Nephron progenitor cell (in vitro differentiated cells): ENCODE measurements around the gene MXD3.

ENCODE experiments used
- DNase-seq: peaks from one replicate; pipeline ENCODE4 v3.0.0; 2021
- H3K27ac Mint-ChIP-seq: 2 replicates; pipeline ENCODE4 v1.8.0; 2021; ENCODE audit warnings: mild to moderate bottlenecking, moderate library complexity, mixed read lengths
- H3K27me3 Mint-ChIP-seq: 2 replicates; pipeline ENCODE4 v1.8.0; 2021; ENCODE audit warnings: mild to moderate bottlenecking, low read depth, mixed read lengths; ENCODE audit not compliant: poor library complexity
- H3K36me3 Mint-ChIP-seq: 2 replicates; pipeline ENCODE4 v1.8.0; 2021; ENCODE audit warnings: low read depth, mixed read lengths
- H3K4me1 Mint-ChIP-seq: 2 replicates; pipeline ENCODE4 v1.8.0; 2021; ENCODE audit warnings: mixed read lengths
- H3K4me3 Mint-ChIP-seq: 2 replicates; pipeline ENCODE4 v1.8.0; 2021; ENCODE audit warnings: mild to moderate bottlenecking, moderate library complexity, mixed read lengths
- H3K9me3 Mint-ChIP-seq: 2 replicates; pipeline ENCODE4 v1.8.0; 2021; ENCODE audit warnings: mild to moderate bottlenecking, moderate library complexity, mixed read lengths
- TF ChIP-seq, protein P1 (sequence below): fragments of 200-600 bp; sonication (generic); IDR thresholded peaks from 2 replicates; pipeline ENCODE4 v1.5.0; 2021; ENCODE audit warnings: antibody characterized with exemption

The MXD3 gene

DNA sequence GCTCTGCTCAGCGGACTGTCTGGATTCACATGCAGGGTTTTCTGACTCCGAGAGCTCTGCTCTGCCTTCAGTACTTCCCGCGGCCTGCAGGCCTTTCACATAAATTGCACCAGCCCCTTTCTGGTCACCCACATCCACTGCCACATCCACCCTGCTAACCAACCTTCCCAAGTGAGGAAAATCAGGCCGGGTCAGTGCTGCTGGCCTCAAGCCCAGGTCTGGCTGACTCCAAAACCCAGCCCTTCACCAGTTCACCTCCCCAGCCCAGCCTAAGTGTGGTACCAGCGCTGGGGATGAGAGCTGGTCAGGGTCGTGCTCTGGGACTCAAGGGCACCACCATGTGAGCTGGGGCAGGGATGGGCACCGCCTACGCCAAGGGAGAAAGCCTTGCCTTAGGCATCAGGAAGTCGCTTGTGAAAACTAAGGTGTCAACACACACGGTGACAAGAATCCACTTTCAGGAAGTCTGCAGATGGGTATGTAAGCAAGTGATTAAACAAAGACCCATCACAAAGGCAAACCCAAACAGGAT is 27.5 kb upstream of the MXD3 start:
- Mint-ChIP-seq H3K4me3 (no peak overlapping the region), H3K4me1 (no peaks in the 10 kb centered on the region), H3K36me3 (peaks cover 42% of the 10 kb centered on the region), H3K27me3 (peaks cover 3% of the 10 kb centered on the region), H3K27ac (no peak overlapping the region), H3K9me3 (no peaks in the 10 kb centered on the region)
- TF ChIP-seq, protein P1, sequence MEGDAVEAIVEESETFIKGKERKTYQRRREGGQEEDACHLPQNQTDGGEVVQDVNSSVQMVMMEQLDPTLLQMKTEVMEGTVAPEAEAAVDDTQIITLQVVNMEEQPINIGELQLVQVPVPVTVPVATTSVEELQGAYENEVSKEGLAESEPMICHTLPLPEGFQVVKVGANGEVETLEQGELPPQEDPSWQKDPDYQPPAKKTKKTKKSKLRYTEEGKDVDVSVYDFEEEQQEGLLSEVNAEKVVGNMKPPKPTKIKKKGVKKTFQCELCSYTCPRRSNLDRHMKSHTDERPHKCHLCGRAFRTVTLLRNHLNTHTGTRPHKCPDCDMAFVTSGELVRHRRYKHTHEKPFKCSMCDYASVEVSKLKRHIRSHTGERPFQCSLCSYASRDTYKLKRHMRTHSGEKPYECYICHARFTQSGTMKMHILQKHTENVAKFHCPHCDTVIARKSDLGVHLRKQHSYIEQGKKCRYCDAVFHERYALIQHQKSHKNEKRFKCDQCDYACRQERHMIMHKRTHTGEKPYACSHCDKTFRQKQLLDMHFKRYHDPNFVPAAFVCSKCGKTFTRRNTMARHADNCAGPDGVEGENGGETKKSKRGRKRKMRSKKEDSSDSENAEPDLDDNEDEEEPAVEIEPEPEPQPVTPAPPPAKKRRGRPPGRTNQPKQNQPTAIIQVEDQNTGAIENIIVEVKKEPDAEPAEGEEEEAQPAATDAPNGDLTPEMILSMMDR = no peak
- no peak for DNase-seq

DNA sequence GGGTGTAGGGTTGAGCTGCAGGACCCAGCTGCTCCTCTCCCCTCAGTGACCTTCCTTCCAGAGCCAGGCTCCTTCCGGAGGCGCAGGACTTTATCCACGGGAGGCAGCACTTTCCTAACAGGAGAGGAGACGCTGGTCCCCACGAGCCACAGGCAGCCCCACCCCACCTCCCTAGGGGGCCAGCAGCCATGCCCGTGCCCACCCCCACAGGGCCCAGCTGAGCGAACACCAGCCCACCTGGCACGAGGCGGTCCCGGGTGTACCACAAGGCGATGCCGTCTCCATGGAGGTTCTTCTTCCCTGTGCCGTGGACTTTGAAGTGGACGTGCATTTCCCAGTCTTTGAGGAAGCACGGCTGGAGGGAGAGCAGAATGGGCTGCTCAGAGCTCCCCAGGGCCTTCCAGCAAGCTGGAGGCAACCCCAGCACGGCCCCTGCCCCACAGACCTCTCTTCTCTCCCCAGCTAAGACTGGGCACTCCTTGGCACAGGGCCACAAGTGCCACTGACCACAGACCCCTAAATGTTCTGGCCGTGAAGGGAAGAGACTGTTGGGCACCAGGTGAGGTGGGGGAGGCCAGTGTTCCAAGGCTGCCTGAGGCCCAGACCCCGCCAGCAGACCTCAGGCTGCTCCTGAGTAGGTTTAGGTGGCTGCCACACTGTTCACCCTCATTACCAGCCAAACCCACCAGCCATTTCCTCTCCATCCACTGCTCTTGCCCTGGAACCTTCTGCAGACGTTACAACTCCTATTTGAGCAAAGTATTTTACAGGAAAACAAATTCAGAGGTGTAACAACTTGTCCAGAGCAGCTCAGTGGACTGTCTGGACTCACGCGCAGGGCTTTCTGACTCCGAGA is 26.8 kb upstream of the MXD3 start:
- TF ChIP-seq, protein P1 = no peak
- DNase-seq = no peak
- H3K36me3 Mint-ChIP-seq = peaks cover 46% of the 10 kb centered on the region

DNA sequence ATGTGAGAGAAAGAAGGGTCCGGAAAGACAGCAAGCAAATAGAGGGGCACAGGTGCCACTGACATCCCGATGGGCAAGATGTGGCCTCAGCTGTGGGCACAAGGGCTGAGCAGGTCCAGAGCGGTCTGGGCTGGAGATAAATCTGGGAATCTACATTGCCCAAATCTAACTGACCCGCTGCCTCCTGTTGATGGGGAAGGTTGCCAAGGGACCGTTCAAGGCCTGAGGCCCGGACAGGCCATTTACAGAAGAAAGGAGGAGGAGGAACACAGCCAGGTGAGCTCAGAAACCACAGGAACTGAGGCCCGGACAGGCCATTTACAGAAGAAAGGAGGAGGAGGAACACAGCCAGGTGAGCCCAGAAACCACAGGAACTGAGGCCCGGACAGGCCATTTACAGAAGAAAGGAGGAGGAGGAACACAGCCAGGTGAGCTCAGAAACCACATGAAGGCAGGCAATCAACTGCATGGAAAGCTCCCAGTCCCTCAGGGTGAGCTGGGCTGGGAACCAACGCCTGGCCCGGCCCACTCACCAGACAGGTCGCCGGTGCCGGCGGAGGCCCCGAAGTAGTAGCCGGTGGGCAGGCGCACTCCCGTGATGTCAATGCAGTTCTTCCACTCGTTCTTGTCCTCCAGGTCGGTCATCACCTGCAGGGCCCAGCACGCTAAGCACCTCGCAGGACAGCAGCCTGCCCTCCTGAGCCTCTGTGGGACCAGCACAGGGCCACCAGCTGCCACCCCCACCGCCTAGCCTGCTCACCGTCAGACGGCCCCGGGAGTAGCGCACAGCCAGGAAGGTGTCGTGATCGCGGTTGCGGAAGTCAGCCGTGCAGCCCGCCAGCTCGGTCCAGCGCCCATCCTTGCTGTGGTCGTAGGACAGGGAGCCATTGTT is 25.2 kb upstream of the MXD3 start:
- Mint-ChIP-seq H3K36me3 (peaks cover 37% of the 10 kb centered on the region), H3K4me1 (no peaks in the 10 kb centered on the region)

More for the DNA sequence above, 26.8 kb upstream of the MXD3 start:
- no peaks in the 10 kb centered on the region for H3K9me3 Mint-ChIP-seq
- no peak overlapping the region for H3K27ac Mint-ChIP-seq
- no peaks in the 10 kb centered on the region for H3K4me1 Mint-ChIP-seq
- no peak overlapping the region for H3K4me3 Mint-ChIP-seq
- peaks cover 3% of the 10 kb centered on the region for H3K27me3 Mint-ChIP-seq

DNA sequence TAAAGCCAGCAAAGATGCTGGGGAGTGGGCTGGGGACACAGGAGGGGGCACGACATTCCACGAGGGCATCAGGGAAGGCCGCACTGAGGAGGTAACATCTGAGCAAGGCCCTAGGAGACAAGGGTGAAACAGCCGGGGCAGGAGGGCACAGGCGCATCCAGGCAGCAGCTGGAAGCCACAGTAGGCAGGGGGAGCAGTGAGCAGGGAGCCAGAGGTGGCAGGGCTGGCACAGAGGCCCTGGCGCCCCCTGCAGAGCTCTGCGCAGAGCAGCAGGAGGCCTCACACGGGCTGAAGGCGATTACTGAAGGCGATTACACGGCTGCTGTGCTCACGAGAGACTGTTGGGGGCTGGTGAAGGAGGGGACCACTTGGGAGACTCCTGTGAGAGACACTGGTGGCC is 24.4 kb upstream of the MXD3 start:
- DNase-seq = no peak
- TF ChIP-seq, protein P1 = peak; percentile 8
- Mint-ChIP-seq H3K27me3 (peaks cover 3% of the 10 kb centered on the region), H3K27ac (no peak overlapping the region), H3K4me3 (no peak overlapping the region), H3K9me3 (no peaks in the 10 kb centered on the region), H3K4me1 (no peaks in the 10 kb centered on the region), H3K36me3 (peaks cover 30% of the 10 kb centered on the region)

More for the DNA sequence above, 25.2 kb upstream of the MXD3 start:
- H3K9me3 Mint-ChIP-seq = no peaks in the 10 kb centered on the region
- no peak for DNase-seq
- TF ChIP-seq, protein P1 = no peak
- no peak overlapping the region for H3K4me3 Mint-ChIP-seq
- H3K27ac Mint-ChIP-seq = no peak overlapping the region
- peaks cover 3% of the 10 kb centered on the region for H3K27me3 Mint-ChIP-seq

DNA sequence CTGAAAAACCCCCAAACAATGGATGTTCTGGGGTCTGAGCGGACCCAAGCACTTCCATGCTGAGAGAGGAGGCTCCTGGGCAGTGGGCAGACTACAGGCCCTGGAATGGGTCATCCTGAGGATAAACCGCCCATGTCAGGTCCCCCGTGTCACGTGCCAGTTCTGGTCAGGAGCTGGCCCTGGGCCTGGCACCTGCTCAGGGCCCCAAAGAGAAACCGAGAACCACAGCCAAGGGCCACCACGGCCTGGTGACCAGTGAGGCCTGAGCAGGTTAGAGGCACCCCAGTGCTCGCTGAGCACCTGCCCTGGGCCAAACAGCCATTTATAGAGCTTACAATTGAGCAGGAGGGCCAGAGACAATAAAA is 24.0 kb upstream of the MXD3 start:
- no peak for DNase-seq
- no peaks in the 10 kb centered on the region for H3K4me1 Mint-ChIP-seq
- no peak overlapping the region for H3K27ac Mint-ChIP-seq
- H3K27me3 Mint-ChIP-seq = peaks cover 3% of the 10 kb centered on the region
- peaks cover 31% of the 10 kb centered on the region for H3K36me3 Mint-ChIP-seq
- H3K9me3 Mint-ChIP-seq = no peaks in the 10 kb centered on the region
- TF ChIP-seq, protein P1 = no peak
- H3K4me3 Mint-ChIP-seq = no peak overlapping the region
